Measurements from ENCODE around the gene ADK.

The ADK gene

GRCh38 chr10:74675484-74675883 is 524.5 kb downstream of the ADK start:
- H3K27ac ChIP-seq (replicated peaks): no peak overlapping the region

GRCh38 chr10:74677951-74678350 is 526.9 kb downstream of the ADK start:
- no peak for DNase-seq (ENCODE audit: low read depth in 1 of 2, low spot score in 1 of 2)
- Histone ChIP-seq H3K27ac (replicated peaks) (no peak overlapping the region), H3K4me3 (replicated peaks; ENCODE audit: insufficient read depth, low read length) (no peak overlapping the region), H3K27me3 (ENCODE audit: insufficient read depth, poor library complexity, severe bottlenecking) (no peaks in the 10 kb centered on the region)
- TF ChIP-seq SPI1 (IDR thresholded peaks at IDR 0.05; ENCODE audit: borderline replicate concordance, low read depth): no peak
- no peak for TF ChIP-seq CTCF (IDR thresholded peaks at IDR 0.05; ENCODE audit: insufficient read depth, low read length)
- TF ChIP-seq POLR2AphosphoS5 (IDR thresholded peaks at IDR 0.05; ENCODE audit: low read depth): no peak
- TF ChIP-seq GABPA (IDR thresholded peaks at IDR 0.05; ENCODE audit: low read depth): no peak
- no peak for TF ChIP-seq REST (IDR thresholded peaks at IDR 0.05; ENCODE audit: insufficient replicate concordance, low read depth)

More at GRCh38 chr10:74675484-74675883, 524.5 kb downstream of the ADK start:
- DNase-seq (ENCODE audit: low read depth in 1 of 2, low spot score in 1 of 2): no peak
- Histone ChIP-seq H3K27me3 (ENCODE audit: insufficient read depth, poor library complexity, severe bottlenecking) (no peaks in the 10 kb centered on the region), H3K4me3 (replicated peaks; ENCODE audit: insufficient read depth, low read length) (no peak overlapping the region)
- TF ChIP-seq REST (IDR thresholded peaks at IDR 0.05; ENCODE audit: insufficient replicate concordance, low read depth) (no peak), SPI1 (IDR thresholded peaks at IDR 0.05; ENCODE audit: borderline replicate concordance, low read depth) (no peak)

GRCh38 chr10:74681917-74682627 is 531.1 kb downstream of the ADK start:
- H3K27ac ChIP-seq (replicated peaks): no peak overlapping the region
- H3K4me3 ChIP-seq (replicated peaks; ENCODE audit: insufficient read depth, low read length): no peak overlapping the region
- no peak for DNase-seq (ENCODE audit: low read depth in 1 of 2, low spot score in 1 of 2)
- TF ChIP-seq POLR2AphosphoS5 (IDR thresholded peaks at IDR 0.05; ENCODE audit: low read depth) (no peak), CTCF (IDR thresholded peaks at IDR 0.05; ENCODE audit: insufficient read depth, low read length) (no peak), SPI1 (IDR thresholded peaks at IDR 0.05; ENCODE audit: borderline replicate concordance, low read depth) (no peak), GABPA (IDR thresholded peaks at IDR 0.05; ENCODE audit: low read depth) (no peak), REST (IDR thresholded peaks at IDR 0.05; ENCODE audit: insufficient replicate concordance, low read depth) (no peak)
- no peaks in the 10 kb centered on the region for H3K27me3 ChIP-seq (ENCODE audit: insufficient read depth, poor library complexity, severe bottlenecking)

Measured in HL-60 (cell line).